BE2C (cell line): ENCODE data around the gene REPS2.
A peak's percentile ranks its signal among the peaks of the same experiment; 100 is the strongest.

Experiments used
- DNase-seq: peaks from one replicate; pipeline ENCODE4 v3.0.0-alpha.2; 2020
- H3K27me3 ChIP-seq: fragments of 250-450 bp; sonication (Bioruptor Pico); 2 replicates; pipeline ENCODE4 v1.5.1; 2020; ENCODE audit warnings: mild to moderate bottlenecking
- H3K36me3 ChIP-seq: fragments of 250-450 bp; sonication (Bioruptor Pico); 2 replicates; pipeline ENCODE4 v1.5.1; 2020; ENCODE audit warnings: mild to moderate bottlenecking
- H3K4me1 ChIP-seq: fragments of 250-450 bp; sonication (Bioruptor Pico); 2 replicates; pipeline ENCODE4 v1.5.1; 2020
- H3K4me3 ChIP-seq: 2 replicates; pipeline ENCODE4 v1.5.1; 2011; ENCODE audit warnings: low read depth, low read length
- H3K9me3 ChIP-seq: fragments of 250-450 bp; sonication (Bioruptor Pico); 2 replicates; pipeline ENCODE4 v1.5.1; 2020
- CTCF ChIP-seq: IDR thresholded peaks from 2 replicates; pipeline ENCODE4 v1.5.1; 2012; ENCODE audit warnings: mild to moderate bottlenecking, low read depth, low read length

The REPS2 gene

GRCh38 chrX:17120816-17121215, 174.4 kb downstream of the REPS2 start:
- H3K27me3 ChIP-seq = no peaks in the 10 kb centered on the region
- no peak for TF ChIP-seq CTCF
- DNase-seq = no peak

GRCh38 chrX:17154001-17154400, 207.5 kb downstream of the REPS2 start:
- DNase-seq = no peak
- H3K27me3 ChIP-seq = no peaks in the 10 kb centered on the region
- no peaks in the 10 kb centered on the region for H3K4me1 ChIP-seq
- TF ChIP-seq CTCF = no peak
- no peak overlapping the region for H3K4me3 ChIP-seq
- H3K36me3 ChIP-seq = no peaks in the 10 kb centered on the region
- no peaks in the 10 kb centered on the region for H3K9me3 ChIP-seq

More at GRCh38 chrX:17120816-17121215, 174.4 kb downstream of the REPS2 start:
- Histone ChIP-seq H3K9me3 (no peaks in the 10 kb centered on the region), H3K4me1 (no peaks in the 10 kb centered on the region), H3K4me3 (no peak overlapping the region), H3K36me3 (no peaks in the 10 kb centered on the region)

- Histone ChIP-seq H3K36me3 (no peaks in the 10 kb centered on the region), H3K9me3 (no peaks in the 10 kb centered on the region), H3K27me3 (no peaks in the 10 kb centered on the region), H3K4me3 (no peak overlapping the region), H3K4me1 (no peaks in the 10 kb centered on the region)
- TF ChIP-seq CTCF = peak; percentile 29
- DNase-seq = no peak
Measured at GRCh38 chrX:17160975-17161374, 214.5 kb downstream of the REPS2 start.

GRCh38 chrX:17161991-17162390, 215.5 kb downstream of the REPS2 start:
- H3K9me3 ChIP-seq = no peaks in the 10 kb centered on the region
- no peaks in the 10 kb centered on the region for H3K27me3 ChIP-seq
- no peak overlapping the region for H3K4me3 ChIP-seq
- no peak for TF ChIP-seq CTCF
- no peaks in the 10 kb centered on the region for H3K36me3 ChIP-seq
- H3K4me1 ChIP-seq = no peaks in the 10 kb centered on the region
- DNase-seq = no peak

- no peak for TF ChIP-seq CTCF
- no peaks in the 10 kb centered on the region for H3K27me3 ChIP-seq
- no peaks in the 10 kb centered on the region for H3K9me3 ChIP-seq
- no peak for DNase-seq
- no peak overlapping the region for H3K4me3 ChIP-seq
- H3K4me1 ChIP-seq = no peaks in the 10 kb centered on the region
- H3K36me3 ChIP-seq = no peaks in the 10 kb centered on the region
Measured at GRCh38 chrX:17164079-17164478, 217.6 kb downstream of the REPS2 start.

- DNase-seq = no peak
- no peak for TF ChIP-seq CTCF
- H3K27me3 ChIP-seq = no peaks in the 10 kb centered on the region
- H3K9me3 ChIP-seq = no peaks in the 10 kb centered on the region
- H3K4me1 ChIP-seq = no peaks in the 10 kb centered on the region
- no peak overlapping the region for H3K4me3 ChIP-seq
- no peaks in the 10 kb centered on the region for H3K36me3 ChIP-seq
Measured at GRCh38 chrX:17164941-17165340, 218.5 kb downstream of the REPS2 start.
